ELR (cell line): ENCODE data around the gene ZCCHC10.

ENCODE experiments used
- DNase-seq: peaks from one replicate; pipeline ENCODE4 v3.0.0-alpha.2; 2015; ENCODE audit warnings: low read depth

Gene ZCCHC10

GRCh38 chr5:133025804-133026663 lies at the start of gene ZCCHC10:
Gene ZCCHC10 (minus strand): TSS chr5:133026549. CDS start chr5:133026537, 12 bp downstream.
- peak; percentile 97 for DNase-seq

DNA sequence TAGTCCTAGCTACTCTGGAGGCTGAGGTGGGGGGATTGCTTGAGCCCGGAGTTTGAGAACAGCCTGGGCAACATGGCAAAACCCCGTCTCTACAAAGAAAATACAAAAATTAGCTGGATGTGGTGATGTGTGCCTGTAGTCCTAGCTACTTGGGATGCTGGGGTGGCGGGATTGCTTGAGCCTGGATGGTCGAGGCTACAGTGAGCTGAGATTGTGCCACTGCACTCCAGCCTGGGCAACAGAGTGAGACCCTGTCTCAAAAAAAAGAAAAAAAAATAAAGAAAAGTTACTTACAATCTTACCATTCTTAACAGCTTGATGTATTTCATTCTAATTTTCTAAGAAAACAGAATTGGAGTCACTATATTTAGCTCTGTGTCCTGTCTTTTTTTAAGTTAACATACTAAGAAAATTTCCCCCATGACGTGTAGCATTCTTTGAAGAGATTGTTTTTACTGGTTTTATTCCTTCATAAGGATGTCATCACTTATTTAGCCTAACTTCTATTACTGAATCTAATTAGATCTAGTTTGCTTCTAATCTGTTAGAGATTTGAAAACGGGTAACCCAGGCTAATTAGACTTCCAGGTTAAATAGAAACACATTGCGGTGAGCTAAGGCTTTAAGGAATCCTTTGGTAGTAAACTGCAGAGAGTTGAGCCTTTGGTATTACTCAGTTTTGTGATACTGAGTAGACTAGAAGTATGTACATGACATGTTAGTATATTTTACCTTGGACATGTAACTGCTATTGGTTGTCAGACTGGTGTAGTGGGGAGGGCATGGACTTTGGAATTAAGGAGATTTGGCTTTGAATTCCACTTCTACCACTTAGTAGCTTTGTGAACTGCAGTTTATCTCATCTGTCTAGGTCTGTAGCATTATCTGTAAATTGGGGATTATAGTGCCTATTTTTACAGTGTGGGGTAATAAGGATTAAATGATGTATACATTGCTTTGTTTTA lies 49.5 kb upstream of the ZCCHC10 start:
- DNase-seq: no peak

GRCh38 chr5:133072021-133072420 lies 45.7 kb upstream of the ZCCHC10 start:
- DNase-seq: no peak

GRCh38 chr5:133066045-133066444 lies 39.7 kb upstream of the ZCCHC10 start:
- DNase-seq: no peak

- DNase-seq: no peak
These were observed 39.1 kb upstream of the ZCCHC10 start for GRCh38 chr5:133065471-133065870.

GRCh38 chr5:133063965-133064364 lies 37.6 kb upstream of the ZCCHC10 start:
- DNase-seq: no peak

DNA sequence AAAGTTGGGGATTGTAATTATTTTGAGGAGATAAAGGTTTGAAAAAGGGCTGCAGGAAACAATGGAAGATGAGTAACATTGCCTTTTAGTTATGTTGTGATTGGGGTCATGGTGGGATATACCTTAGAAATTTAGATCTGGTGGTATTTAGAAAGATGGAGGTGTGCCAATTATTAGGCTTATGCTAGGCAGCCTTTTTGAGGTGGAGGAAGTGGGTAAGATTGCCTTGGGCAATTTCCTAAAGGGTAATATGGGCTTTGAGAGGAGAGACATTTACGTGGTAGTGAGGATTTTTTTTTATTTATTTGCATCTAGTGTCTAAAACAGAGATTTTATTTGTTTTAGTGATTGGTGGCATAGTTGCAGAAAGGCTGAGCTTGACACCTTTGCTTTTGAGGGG lies 35.9 kb upstream of the ZCCHC10 start:
- DNase-seq: no peak

GRCh38 chr5:133059621-133060020 lies 33.3 kb upstream of the ZCCHC10 start:
- DNase-seq: no peak

- DNase-seq: no peak
These were observed 30.5 kb upstream of the ZCCHC10 start for GRCh38 chr5:133056891-133057290.

GRCh38 chr5:133054697-133055471 lies 28.5 kb upstream of the ZCCHC10 start:
- no peak for DNase-seq

GRCh38 chr5:133053448-133053847 lies 27.1 kb upstream of the ZCCHC10 start:
- DNase-seq: no peak

GRCh38 chr5:133052317-133053175 lies 26.2 kb upstream of the ZCCHC10 start:
- DNase-seq: peak; percentile 83

GRCh38 chr5:133051542-133052316 lies 25.4 kb upstream of the ZCCHC10 start, which contains the start of gene HSPA4:
Gene HSPA4 (plus strand): TSS chr5:133052013. CDS start chr5:133052251, 238 bp downstream.
- DNase-seq: peak; percentile 100

GRCh38 chr5:133051061-133051541 lies 24.8 kb upstream of the ZCCHC10 start:
- no peak for DNase-seq

DNA sequence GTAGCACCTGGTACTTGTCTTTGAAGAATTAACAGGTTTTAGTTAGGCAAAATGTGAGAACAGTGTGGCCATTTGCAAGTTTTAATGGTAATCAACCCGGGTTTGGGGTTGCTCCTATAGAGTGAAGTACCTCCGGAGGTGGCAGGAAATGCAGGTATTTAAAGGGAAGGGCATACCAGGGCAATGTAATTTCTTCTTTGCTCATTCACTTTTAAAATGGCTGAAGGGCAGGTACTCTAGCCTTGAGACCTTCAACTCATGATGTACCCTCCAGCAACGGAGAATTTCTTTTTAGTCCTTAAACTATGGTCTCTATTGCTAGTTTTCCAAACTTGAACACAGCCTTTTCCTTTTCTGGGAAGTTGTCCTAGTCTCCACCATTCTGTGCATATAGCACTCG lies 24.2 kb upstream of the ZCCHC10 start:
- no peak for DNase-seq

GRCh38 chr5:133049726-133050048 lies 23.3 kb upstream of the ZCCHC10 start:
- no peak for DNase-seq

GRCh38 chr5:133048993-133049725 lies 22.8 kb upstream of the ZCCHC10 start:
- DNase-seq: no peak

DNA sequence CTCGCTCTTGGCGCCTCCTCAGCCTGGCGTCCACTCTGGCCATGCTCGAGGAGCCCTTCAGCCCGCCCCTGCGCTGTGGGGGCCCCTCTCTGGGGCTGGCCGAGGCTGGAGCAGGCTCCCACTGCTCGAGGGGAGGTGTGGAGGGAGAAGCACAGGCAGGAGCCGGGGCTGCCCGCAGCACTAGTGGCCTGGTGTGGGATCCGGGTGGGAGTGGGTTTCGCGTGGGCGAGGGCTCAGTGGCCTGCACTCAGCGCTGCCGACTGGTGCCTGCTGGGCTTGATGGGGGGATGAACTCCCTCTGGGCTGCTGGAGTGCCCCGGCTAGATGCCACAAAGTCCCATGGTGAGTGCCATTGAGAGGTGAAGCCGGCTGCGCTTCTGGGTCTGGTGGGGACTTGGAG lies 21.1 kb upstream of the ZCCHC10 start:
- DNase-seq: no peak

- peak; percentile 29 for DNase-seq
These were observed 20.2 kb upstream of the ZCCHC10 start for GRCh38 chr5:133046560-133046959.
